ENCODE data around the gene MAN1C1. TPM values are rescaled to one million over a fixed set of nuclear protein-coding genes. Genes with fewer than 3 reads are reported as not detected.

The MAN1C1 gene
- total and polyA plus RNA-seq, 2 donors (not counting 3 experiments of a cell fraction or from before 2014, with no cell fraction given): 1.5 to 4.0 TPM

- H3K9me3 ChIP-seq (replicated peaks; ENCODE audit: control insufficient read depth, insufficient read depth, low read length): no peaks in the 10 kb centered on the region
- no peak overlapping the region for H3K4me3 ChIP-seq (replicated peaks in 1 of 3; ENCODE audit: insufficient read depth in 1 of 3, low read depth in 1 of 3, low read length in 3 of 3)
- dilution Hi-C loops (cut with MboI; ENCODE audit: extremely low pct_ligation_motif_present, low sequenced_read_pairs) (no loop called here), intact Hi-C loops (cut with micrococcal nuclease) (no loop called here)
- H3K79me2 ChIP-seq (ENCODE audit: control insufficient read depth, insufficient read depth, low read length): no peaks in the 10 kb centered on the region
- no peaks in the 10 kb centered on the region for H3K36me3 ChIP-seq (ENCODE audit: control insufficient read depth in 2 of 2, extremely low read depth in 1 of 2, insufficient read depth in 2 of 2, low read length in 2 of 2)
- H3K4me1 ChIP-seq (ENCODE audit: control insufficient read depth, extremely low read depth, insufficient read depth, low read length): peaks cover 7% of the 10 kb centered on the region
- H3K27me3 ChIP-seq (ENCODE audit: control insufficient read depth in 2 of 2, insufficient read depth in 2 of 2, low read length in 2 of 2): peaks cover 53 to 54% of the 10 kb centered on the region in 2 experiments
- no peak overlapping the region for H2AFZ ChIP-seq (ENCODE audit: low read depth, low read length)
- FAIRE-seq (no peak), DNase-seq (ENCODE audit: low read depth, low spot score) (no peak)
- H3K4me2 ChIP-seq (ENCODE audit: insufficient read depth, low read length): no peak overlapping the region
- no peaks in the 10 kb centered on the region for H3K9me1 ChIP-seq (replicated peaks; ENCODE audit: control insufficient read depth, extremely low read depth, insufficient read depth, low read length)
- CTCF ChIA-PET: no interaction called here
- POLR2A ChIA-PET: no interaction called here
- no peaks in the 10 kb centered on the region for H4K20me1 ChIP-seq (replicated peaks; ENCODE audit: control insufficient read depth, extremely low read depth, insufficient read depth, low read length)
- no peak overlapping the region for H3K27ac ChIP-seq (ENCODE audit: insufficient read depth, low read depth, low read length)
- BruUV-seq (replicated peaks): no TSS peak
- no peak overlapping the region for H3K9ac ChIP-seq (replicated peaks; ENCODE audit: extremely low read depth, insufficient read depth, low read length)
- TF ChIP-seq MYC (IDR thresholded peaks at IDR 0.05; ENCODE audit: low read depth, low read length) (no peak), POLR2A (IDR thresholded peaks at IDR 0.05; ENCODE audit: low read depth, low read length) (no peak), POLR2AphosphoS5 (IDR thresholded peaks at IDR 0.05; ENCODE audit: insufficient read depth, low read depth, low read length) (no peak), JUN (IDR thresholded peaks at IDR 0.05; ENCODE audit: borderline replicate concordance, insufficient read depth, insufficient read length, low read depth) (no peak), MAX (IDR thresholded peaks at IDR 0.05; ENCODE audit: insufficient read depth, insufficient read length) (no peak), GATA2 (IDR thresholded peaks at IDR 0.05; ENCODE audit: insufficient read depth, insufficient read length, low read depth, low read length) (no peak), EZH2 (IDR thresholded peaks at IDR 0.05; ENCODE audit: borderline replicate concordance, low read depth, low read length, severe bottlenecking) (no peak), FOS (IDR thresholded peaks at IDR 0.05; ENCODE audit: borderline replicate concordance, insufficient read depth, low read length) (no peak)
- TF ChIP-seq, protein P1, sequence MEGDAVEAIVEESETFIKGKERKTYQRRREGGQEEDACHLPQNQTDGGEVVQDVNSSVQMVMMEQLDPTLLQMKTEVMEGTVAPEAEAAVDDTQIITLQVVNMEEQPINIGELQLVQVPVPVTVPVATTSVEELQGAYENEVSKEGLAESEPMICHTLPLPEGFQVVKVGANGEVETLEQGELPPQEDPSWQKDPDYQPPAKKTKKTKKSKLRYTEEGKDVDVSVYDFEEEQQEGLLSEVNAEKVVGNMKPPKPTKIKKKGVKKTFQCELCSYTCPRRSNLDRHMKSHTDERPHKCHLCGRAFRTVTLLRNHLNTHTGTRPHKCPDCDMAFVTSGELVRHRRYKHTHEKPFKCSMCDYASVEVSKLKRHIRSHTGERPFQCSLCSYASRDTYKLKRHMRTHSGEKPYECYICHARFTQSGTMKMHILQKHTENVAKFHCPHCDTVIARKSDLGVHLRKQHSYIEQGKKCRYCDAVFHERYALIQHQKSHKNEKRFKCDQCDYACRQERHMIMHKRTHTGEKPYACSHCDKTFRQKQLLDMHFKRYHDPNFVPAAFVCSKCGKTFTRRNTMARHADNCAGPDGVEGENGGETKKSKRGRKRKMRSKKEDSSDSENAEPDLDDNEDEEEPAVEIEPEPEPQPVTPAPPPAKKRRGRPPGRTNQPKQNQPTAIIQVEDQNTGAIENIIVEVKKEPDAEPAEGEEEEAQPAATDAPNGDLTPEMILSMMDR (IDR thresholded peaks at IDR 0.05; ENCODE audit: extremely low read depth in 1 of 2, insufficient read depth in 1 of 2, low read depth in 1 of 2, low read length in 2 of 2): no peak
These were observed 1.4 kb upstream of the MAN1C1 start for GRCh38 chr1:25615172-25615541.

All from endothelial cell of umbilical vein (primary cell).